AG08395 (cell line): ENCODE measurements around the gene RNF212B.

Experiments
- DNase-seq: peaks from one replicate; pipeline ENCODE4 v3.0.0; 2012; ENCODE audit warnings: mixed read lengths, low spot score

Gene RNF212B

DNA sequence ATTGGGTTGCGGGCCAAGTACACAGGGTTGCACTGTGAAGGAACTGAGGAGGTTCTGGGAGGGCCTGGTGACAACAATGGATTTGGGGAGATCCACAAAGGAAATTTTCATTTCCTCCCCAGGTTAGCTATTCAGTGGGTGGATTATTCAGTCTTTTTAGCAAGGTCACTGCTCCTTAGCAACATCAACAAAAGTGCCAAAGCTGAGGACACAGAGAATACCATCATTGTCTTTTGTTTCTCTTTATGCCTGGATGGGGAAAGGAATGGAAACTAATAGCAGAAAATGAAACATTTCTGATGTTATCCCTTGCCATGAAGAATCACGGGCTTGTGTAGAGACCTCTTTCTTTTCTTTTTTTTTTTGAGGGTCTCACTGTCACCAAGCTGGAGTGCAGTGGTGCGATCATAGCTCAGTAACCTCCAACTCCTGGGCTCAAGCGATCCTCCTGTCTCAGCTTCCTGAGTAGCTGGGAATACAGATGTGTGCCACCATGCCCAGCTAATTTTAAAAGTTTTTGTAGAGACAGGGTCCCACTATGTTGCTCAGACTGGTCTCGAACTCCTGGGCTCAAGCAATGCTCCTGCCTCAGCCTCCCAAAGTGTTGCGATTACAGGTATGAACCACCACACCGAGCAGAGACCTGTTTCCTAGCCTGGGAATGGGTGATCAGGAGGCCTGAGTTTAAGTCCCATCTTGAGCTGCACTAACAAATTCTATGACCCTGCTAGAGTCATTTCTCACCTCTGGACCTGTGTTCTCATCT is 58.5 kb downstream of the RNF212B start:
- DNase-seq = no peak

DNA sequence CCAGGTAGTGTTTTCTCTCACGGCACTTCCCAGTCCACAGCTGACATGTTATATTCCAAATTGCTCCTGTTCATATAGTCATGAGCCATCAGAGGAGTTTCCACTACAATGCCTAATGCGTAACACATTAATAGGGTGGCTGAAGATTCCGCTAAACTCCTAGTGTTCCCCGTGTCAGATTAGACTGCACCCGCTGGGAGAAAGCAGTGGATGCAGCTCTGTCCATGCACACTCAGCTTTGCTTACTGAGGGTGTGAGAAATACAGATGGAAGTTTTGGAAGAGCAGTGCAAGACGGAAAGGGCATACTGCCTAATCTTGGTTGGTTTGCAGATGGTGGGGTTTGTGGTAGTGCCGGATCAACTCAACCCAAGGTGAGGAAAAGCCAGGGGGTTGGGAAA is 59.4 kb downstream of the RNF212B start:
- DNase-seq = no peak

DNA sequence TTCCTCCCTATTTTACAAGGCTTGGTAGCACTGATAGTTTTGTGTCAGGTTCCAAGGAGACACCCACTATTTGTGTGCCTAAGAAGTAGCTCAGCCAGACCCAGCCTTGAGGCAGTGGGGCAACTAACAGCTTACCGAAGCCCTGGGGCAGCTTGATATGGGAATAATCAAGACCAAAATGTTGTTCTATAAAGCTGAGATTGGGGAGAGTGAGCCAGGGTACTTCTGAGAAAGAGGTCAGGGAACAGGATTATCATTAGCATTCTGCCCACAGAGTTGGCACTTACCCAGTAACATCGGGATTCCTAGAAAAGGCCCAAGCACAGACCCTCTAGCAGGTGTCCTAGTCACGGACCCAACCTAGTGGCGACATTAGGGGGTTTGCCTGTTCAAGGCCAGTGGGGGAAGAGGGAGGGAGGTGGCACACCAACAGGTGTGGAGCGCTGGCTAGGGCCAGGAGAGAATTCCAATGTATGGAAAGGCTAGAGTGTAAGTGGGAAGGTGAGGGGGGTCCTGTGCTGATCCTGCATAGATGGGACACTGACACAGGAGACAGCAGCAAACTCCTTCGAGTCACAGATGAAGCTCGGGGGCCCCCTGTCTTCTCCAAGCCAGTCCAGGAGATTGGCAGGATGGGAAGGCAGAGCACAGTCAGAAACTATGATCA is 60.0 kb downstream of the RNF212B start:
- no peak for DNase-seq

DNA sequence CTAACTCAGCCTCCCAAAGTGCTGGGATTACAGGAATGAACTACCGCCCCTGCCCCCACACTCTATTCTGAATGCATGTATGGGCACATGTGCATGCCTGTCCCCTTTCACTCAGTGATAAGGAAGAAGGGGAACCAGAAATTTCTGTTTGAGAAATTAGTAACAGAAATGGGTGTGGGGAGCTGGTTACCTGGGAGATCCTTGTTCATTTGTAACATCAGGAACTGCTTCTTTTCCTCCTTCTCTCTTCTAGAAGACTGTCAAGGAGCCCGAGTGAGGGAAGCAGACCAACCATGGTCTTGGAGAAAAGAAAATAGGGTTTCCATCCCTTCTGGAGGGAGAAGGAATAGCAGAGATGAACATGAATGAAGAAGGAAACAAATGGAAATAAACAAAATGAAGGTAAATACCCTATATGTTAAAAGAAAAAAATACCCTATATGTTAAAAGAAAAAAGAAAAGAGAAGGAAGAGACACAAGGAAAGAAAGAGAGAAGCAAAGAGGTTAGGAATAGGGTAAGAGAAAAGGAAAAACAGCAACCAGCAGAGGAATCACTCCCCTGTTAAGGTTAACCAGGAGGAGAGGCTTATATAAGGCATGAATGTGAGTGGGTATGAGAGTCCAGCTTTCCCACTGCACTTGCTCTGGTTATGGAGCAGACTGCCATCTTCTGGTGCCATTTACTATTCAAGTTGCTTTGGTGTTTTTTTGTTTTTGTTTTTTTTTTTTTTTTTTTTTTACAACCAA is 61.6 kb downstream of the RNF212B start:
- peak; percentile 23 for DNase-seq

DNA sequence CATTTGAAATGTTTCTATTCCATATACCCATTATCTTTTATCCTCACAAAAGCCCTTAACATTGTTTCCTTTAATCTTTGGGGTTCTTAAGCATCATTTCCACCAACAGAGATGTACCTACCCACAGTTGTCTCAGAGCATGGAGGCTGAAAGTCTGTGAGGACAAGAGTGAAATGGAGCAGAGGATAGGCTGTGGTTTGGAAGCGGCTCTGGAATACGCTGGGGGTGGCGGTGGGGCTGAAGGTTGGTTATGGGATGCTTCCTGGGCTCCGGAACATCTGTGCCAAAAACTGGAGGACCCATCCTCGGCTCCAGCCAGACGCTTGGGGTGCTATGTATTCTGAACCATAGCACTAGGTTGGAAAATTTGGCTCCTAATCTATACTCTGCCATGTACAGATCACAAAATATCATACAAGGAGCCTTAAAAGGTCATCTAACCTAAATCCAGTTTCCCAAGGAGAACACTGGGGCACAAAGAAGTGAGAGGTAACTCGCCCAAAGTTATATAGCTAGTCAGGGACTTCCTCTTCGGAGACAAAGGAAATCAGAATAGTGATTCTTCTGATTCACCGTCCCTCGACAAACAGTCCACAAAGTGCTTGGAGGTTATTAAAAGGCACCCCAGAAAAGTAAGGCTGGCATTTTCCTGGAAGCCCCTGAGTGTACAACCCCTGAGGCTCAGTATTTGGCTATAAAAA is 62.4 kb downstream of the RNF212B start:
- DNase-seq = no peak

DNA sequence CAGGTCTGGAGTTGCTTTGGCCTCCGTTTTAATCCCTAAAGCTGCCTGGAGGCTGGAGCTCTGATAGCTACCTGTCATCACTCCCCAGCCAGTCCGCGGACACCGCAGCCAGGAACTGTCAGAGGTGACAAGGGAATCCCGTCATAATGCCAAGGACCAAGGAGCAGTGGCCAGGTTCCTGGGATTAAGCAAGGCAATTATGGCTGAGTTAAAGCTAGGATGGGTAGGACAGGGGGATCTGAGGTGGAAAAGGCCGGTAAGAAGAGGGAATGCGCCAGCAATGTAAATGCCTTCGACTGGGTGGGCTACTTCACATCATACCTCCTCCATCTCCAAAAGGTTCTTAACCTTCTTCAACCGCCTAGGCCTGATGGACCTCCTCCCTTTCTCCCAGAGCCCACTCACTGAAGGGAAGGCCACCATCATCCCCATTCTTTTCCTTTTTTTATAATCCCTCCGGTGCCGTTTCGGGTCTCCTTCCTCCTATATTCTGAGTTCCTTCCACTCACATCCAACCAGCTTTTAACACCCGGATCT is 63.0 kb downstream of the RNF212B start:
- no peak for DNase-seq

DNA sequence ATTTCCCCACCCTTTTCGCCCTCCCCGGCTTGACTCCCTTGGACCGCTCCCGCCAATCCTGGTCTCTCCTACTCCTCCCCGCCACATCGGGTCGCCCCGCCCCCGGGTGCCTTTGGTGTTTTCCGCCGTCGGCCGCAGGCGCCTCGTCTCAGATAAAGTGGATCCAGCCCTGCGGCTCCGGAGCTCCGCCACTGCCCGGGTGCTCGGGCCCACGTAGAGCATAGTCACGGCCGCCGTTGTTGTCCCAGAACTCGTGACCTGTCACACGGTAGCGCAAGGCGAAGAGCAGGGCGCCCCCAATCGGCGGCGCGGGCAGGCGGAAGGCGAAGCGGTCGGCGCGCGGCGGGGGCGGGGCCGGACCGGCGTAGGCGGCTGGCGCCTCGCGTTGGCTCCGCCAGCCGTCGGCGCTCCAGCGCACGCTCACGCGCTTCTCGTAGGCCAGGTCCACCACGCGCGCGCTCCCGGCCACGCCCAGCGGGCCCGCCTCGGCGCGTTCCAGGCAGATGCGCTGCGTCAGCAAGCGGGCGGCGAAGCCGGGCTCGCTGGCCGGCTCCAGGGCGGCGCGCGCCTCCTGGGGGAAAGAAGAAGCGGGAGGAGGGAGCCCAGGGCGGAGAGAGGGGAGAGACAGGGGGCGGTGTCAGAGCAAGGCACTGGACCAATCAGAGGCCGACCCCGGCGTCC is 63.7 kb downstream of the RNF212B start:
- DNase-seq = peak; percentile 98

DNA sequence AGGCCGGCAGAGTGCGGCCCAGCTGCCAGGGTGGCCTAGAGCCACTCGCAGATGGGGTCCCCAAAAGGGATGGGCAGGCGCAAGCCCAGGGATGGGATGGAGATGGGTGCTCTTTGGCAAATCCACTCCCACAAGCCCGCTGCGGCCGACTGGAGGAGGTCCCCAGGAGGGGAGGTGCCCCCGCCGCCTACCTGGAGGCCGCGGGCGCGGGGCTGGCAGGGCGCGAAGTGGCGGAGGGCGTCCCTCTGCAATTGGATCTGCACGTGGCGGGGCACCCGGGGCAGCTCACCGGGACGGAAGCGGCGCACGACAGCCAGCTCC is 64.2 kb downstream of the RNF212B start:
- no peak for DNase-seq

DNA sequence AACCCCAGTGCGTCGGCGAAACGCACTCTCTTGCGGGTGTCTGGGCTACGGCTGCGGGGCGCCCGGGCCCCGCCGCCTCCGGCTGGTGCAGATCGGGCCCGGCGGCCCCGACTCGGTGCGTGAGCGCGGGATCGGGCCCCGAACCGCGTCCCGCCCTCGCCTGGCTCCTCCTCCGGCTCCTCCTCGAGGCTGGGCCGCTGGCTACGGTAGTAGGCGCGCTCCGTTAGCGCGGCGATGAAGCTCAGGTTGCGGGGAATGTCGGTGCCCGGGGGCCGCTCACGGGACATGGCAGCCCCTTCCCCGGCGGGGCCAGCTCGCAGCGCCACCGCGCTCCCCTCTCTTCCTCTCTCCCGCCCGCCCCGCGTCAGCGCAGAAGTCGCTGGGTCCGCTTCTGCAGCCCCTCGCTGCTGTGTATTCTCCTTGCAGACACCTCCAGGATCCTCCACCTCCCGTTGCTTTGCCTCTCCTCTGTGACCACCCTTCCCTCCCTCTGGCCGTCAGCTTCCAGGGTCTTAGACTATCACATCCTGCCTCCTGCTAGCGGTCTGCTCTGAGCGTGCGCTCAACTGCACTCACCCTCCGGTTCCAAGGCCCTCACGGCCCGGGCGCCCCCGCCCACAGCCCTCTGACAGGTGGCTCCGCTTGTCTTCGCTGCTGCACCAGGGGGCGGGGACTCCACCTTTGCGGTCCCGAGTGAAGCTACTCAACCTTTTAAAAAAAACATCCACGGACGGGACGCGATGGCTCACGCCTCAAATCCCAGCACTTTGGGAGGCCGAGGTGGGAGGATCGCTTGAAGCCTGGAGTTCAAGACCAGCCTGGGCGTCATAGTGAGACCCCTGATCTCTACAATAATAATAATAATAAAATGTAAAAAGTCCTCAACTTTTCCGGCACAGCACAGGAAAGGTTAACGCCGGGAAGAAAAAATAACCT is 64.8 kb downstream of the RNF212B start, which contains the start of gene PPP1R3E:
Gene PPP1R3E (minus strand): TSS at position 570 of the 936 bp plus-strand sequence. CDS start 283 bp downstream, at position 287.
- peak; percentile 46 for DNase-seq

DNA sequence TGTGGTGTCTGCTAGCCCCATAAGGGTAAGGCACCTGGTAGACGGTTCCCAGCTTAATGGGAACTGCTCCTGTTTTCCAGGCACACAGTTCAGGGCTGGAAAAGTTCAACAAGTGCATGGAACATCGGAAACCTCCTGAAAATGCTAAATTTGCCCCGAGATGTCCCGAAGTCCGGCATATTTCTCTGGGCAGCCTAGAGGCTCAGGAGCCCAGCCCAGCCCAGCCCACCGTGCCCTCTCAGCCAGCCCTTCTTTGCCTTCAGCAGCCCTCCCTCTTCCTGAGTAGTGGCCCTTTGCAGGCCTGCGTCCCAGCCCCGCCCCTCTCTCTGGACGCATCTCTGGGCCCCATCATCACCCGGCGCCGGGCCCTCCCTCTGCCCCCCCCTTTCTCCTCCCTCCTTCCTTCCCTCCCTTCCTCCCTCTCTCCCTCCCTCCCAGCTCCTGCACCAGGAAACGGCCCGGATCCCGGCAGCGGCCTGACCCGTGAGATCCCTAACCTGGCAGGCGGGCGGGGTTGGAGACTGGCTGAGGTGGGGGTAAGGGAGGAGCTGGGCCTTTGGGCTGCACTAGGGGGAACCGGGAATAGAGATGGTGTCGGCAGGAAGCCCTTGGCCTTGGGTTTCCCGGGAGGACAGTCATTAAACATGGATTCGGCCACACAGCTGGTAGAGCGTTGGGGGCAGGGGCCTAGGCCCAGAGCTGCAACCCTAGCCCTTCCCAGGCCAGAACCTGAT is 68.8 kb downstream of the RNF212B start, which contains the start of gene BCL2L2:
Gene BCL2L2 (plus strand): TSS at position 422 of the 734 bp plus-strand sequence. CDS start 935 bp downstream, outside the sequence.
- DNase-seq = peak; percentile 79

DNA sequence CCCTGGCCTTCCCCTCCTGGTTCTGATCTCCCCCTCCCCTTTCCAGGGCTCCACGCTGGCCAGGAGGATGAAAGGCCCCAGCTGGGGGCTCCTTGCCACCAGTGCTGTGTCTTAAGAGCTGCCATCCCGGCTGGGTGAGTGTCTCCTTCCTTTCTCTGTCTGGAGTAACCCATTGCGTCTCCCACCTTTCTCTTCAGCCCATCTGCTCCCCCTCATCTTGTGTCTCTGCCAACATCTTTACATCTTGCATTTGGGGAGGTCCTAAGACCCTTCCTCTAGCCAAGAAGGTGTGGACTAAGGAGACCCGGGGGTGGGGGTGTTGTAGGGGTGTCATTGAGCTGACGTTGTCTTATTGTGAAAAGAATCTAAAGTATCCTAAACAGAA is 69.4 kb downstream of the RNF212B start:
- DNase-seq = no peak

DNA sequence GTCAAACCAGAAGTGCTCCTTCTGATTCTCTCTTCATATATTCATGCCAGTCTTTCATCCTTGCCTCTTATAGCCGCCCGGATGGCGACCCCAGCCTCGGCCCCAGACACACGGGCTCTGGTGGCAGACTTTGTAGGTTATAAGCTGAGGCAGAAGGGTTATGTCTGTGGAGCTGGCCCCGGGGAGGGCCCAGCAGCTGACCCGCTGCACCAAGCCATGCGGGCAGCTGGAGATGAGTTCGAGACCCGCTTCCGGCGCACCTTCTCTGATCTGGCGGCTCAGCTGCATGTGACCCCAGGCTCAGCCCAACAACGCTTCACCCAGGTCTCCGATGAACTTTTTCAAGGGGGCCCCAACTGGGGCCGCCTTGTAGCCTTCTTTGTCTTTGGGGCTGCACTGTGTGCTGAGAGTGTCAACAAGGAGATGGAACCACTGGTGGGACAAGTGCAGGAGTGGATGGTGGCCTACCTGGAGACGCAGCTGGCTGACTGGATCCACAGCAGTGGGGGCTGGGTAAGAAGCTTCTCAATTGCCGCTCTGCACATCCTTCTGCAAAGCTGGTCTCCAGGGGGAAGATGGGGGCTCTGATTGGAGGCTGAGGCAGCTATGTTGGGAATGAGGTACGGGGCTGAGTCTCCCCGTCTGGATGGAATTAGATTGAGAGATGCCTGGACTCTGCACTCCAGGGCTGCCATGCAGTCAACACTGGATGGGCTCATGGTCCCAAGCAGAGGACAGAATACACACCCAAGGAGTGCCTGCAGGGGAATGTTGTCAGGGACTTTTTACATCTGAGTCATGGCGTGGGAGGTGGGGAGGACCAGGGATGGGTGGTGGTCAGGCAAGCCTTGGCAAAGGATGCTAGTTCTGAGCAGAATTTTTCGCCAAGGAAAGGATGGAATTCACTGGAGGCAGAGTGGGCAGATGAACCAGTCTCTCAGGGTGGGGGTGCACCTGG is 70.2 kb downstream of the RNF212B start:
- DNase-seq = no peak

DNA sequence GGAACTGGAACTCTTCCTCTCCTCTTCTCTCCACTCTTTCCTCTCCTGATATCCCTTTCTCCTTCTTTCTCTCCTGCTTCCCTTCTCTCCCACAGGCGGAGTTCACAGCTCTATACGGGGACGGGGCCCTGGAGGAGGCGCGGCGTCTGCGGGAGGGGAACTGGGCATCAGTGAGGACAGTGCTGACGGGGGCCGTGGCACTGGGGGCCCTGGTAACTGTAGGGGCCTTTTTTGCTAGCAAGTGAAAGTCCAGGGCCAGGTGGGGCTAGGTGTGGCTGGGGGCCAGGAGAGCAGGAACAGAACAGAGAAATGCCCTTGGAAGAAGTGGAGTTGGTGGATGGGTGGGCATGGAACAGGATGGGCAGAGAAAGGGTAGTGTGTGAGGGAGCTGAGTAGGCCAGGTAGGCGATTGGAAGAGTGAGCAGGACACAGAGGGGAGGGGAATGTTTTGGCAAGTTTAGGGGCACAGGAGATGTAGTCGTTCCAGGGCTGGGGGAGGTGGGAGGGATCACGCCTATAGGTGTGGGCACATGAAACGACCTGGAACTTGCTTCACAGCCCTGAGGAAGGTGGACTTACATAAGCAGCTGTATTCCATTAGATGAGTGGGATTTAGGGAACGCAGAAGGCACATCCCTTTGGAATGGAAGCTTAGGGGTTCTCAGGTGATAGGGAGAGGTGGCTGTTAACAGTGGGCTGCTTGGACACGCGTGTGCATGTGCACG is 71.1 kb downstream of the RNF212B start:
- DNase-seq = no peak

DNA sequence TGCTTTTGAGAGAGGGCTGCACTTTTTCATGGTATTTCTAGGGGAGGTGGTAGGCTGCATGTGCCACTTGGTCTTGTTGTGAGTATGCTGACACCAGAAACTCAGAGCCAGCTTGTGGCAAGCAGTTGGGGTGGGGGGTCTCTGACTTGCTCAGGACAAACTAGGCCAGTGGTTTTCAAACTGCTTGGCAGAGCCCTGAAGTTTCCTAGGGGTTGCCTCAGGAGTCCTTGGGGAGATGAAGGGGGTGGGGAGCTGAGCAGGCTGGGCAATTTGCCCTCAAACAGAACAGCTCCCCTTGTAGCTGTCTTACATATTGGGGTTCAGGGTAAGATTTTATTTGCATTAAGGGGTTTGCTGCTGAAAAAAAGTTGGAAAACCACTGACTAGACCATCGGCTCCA is 72.8 kb downstream of the RNF212B start:
- no peak for DNase-seq

DNA sequence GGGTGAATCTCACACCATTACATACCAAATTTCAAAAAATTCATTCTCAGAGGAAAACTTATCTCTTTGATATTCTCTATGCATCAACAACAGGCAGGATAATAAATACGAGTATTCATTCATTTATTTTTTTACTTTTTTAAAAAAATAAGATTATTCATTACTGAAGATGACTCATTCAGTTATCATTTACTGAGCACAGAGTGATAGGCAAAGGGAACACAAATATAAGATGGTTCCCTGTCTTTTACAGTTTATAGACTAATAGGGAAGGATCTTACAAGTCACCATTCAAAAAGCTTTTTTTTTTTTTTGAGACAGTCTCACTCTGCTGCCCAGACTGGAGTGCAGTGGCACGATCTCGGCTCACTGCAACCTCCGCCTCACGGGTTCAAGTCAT is 78.6 kb downstream of the RNF212B start:
- no peak for DNase-seq

DNA sequence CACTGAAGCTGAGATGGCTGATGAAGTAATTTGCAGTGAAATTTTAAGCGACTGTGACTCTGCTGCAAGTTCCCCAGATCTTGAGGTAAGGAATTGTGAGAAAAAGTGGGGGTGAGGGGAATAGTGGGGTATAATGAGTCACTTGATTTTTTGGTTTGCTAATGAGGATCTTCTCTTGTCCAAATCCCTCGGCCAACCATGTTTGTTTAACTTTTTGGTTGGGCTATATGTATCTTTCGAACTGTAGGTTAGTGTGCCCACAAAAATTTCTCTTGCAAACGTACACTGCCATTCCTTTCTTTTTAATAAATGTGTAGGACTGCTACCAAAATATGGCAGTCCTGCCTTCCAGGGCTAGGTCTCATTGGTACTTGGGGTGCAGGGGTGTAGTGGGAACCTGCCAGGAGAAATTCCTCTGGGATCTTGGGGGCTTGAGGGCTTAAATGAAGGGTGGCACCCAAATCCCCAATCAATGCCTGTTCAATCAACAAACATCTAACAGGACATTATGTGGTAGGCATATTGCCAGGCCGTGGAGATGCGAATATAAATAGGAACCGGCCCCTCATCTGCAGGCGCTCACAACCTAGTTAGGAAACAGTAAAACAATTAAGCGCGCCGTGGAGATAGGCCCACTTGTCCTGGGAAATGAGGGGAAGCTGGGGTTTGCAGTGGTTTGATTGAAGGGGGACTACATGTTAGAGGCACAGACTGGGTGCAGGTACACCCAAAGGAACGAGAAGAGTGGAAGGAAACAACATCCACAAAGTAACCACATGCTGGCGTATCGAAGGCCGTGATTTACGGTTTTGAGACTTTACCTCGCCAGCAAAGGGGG is 82.2 kb downstream of the RNF212B start:
- no peak for DNase-seq
